Measurements from ENCODE around the gene IKZF5. TPM values are rescaled to one million over a fixed set of nuclear protein-coding genes. Genes with fewer than 3 reads are reported as not detected.

Gene IKZF5
- total RNA-seq, 4 donors from 2014 or later, result 3.1 to 30.7 (median 21.1) TPM

- DNase-seq, result peak in 1 of 2 donors; percentile 19
- Histone ChIP-seq H3K27me3 (no peaks in the 10 kb centered on the region), H3K4me3 (peak overlapping the region; percentile 95), H3K4me1 (peaks cover 0 to 5% of the 10 kb centered on the region in 2 donors), H3K9me3 (no peaks in the 10 kb centered on the region), H3K36me3 (no peaks in the 10 kb centered on the region), H3K27ac (no peak overlapping the region)
- intact Hi-C loops (cut with DNase I; ENCODE audit: low total_unique reads), result no loop called here
- TF ChIP-seq, protein P1, sequence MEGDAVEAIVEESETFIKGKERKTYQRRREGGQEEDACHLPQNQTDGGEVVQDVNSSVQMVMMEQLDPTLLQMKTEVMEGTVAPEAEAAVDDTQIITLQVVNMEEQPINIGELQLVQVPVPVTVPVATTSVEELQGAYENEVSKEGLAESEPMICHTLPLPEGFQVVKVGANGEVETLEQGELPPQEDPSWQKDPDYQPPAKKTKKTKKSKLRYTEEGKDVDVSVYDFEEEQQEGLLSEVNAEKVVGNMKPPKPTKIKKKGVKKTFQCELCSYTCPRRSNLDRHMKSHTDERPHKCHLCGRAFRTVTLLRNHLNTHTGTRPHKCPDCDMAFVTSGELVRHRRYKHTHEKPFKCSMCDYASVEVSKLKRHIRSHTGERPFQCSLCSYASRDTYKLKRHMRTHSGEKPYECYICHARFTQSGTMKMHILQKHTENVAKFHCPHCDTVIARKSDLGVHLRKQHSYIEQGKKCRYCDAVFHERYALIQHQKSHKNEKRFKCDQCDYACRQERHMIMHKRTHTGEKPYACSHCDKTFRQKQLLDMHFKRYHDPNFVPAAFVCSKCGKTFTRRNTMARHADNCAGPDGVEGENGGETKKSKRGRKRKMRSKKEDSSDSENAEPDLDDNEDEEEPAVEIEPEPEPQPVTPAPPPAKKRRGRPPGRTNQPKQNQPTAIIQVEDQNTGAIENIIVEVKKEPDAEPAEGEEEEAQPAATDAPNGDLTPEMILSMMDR (IDR thresholded peaks at IDR 0.05), result no peak
- no peak for TF ChIP-seq POLR2A (IDR thresholded peaks at IDR 0.05)
Measured at GRCh38 chr10:122954731-122955050, 53.9 kb downstream of the IKZF5 start.

DNA sequence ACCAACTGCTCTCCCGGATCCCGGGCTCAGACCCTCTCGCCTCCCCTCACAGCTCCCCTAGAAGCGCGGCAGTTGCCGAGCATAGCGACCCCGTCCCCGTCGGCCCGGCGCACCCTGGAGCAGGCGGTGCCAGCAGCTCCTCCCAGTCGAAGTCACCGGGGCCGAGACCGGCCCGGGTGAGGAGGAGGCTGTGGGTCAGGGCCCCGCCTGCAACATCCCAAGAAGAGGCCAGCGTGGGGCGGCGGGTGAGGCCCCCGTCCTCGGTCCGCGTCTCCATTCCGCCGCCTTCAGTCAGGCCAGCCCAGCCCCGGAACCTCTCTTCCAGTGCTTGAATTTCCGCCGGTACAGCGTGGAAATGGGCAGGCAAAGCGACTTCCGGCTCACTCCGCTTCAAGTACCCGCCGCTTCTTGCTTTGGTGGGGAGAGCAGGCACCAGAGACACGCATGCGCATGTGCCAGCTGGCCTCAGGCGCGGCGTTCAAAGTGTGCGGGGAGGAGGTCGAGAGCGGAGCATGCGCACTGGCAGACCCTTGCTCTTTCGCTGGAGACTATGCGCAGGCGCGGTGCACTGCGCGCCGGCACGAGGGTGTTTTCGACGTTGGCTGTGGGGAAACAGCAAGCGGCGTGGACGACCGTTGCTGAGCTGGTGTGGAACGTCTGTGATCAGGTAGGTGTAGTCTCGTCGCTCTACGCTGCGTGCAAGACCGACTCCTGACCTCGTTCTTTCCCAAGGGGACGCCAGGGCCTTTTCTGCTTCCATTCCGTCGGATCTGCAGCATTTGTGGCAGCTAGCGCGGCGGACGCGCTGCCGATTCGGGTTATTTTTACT is 54.5 kb downstream of the IKZF5 start, which contains the start of gene C10orf88:
Gene C10orf88 (minus strand): TSS at position 326 of the 829 bp plus-strand sequence. CDS start 49 bp downstream, at position 277.
- H3K4me1 ChIP-seq, result peaks cover 0 to 5% of the 10 kb centered on the region in 2 donors
- no peaks in the 10 kb centered on the region for H3K36me3 ChIP-seq
- H3K9me3 ChIP-seq, result no peaks in the 10 kb centered on the region
- intact Hi-C loops (cut with DNase I; ENCODE audit: low total_unique reads), result no loop called here
- H3K27me3 ChIP-seq, result no peaks in the 10 kb centered on the region
- peak within 1 kb of the TSS; percentile 56 to 78 for H3K27ac ChIP-seq
- DNase-seq, result peak; percentile 95 to 97
- H3K4me3 ChIP-seq, result peak within 1 kb of the TSS; percentile 95
- TF ChIP-seq, protein P1 (IDR thresholded peaks at IDR 0.05), result peak in 2 of 4 experiments; percentile 8 to 39
- no peak for TF ChIP-seq POLR2A (IDR thresholded peaks at IDR 0.05)

DNA sequence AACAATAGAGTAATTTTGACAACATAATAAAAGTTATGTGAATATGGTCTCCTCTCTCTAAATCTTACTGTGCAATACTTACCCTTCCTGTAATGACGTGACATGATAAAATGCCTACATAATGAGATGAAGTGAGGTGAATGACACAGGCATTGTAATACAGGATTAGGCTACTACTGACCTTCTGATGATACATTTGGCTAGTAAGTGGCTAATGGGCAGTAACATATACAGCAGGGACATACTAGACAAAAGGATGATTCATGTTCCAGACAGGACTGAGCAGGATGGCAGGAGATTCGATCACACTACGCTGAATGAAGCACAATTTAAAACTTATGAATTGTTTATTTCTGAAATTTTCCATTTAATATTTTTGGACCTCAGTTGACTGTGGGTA is 59.3 kb downstream of the IKZF5 start:
- TF ChIP-seq, protein P1 (IDR thresholded peaks at IDR 0.05), result no peak
- TF ChIP-seq POLR2A (IDR thresholded peaks at IDR 0.05), result no peak
- H3K9me3 ChIP-seq, result no peaks in the 10 kb centered on the region
- DNase-seq, result no peak

More for the DNA sequence above, 59.3 kb downstream of the IKZF5 start:
- Histone ChIP-seq H3K27me3 (no peaks in the 10 kb centered on the region), H3K36me3 (no peaks in the 10 kb centered on the region), H3K4me3 (no peak overlapping the region), H3K4me1 (peaks cover 0 to 5% of the 10 kb centered on the region in 2 donors), H3K27ac (no peak overlapping the region)
- intact Hi-C loops (cut with DNase I; ENCODE audit: low total_unique reads), result no loop called here

Other genes with a start within 250 kb of the IKZF5 start
- gene CUZD1, start 162.9 kb downstream of the IKZF5 start, total RNA-seq, result 1 to 10 TPM in 2 of 4 donors, under 1 TPM in 1, not detected in 1; 0.97 to 1.5 (median 1.3) TPM
- gene FAM24B, start 129.2 kb downstream of the IKZF5 start, total RNA-seq, result 1 to 10 TPM in 2 of 4 donors, under 1 TPM in 1, not detected in 1; 0.88 to 2.3 (median 2.3) TPM
- not detected for gene FAM24A, start 98.2 kb downstream of the IKZF5 start, total RNA-seq
- gene C10orf88, start 54.6 kb downstream of the IKZF5 start, total RNA-seq, result 10 to 100 TPM in 2 of 4 donors, 1 to 10 TPM in 2; 1.5 to 15.8 (median 8.5) TPM
- gene PSTK, start 28.4 kb downstream of the IKZF5 start, total RNA-seq, result 10 to 100 TPM in 1 of 4 donors, 1 to 10 TPM in 2, under 1 TPM in 1; 0.77 to 11.2 (median 2.1) TPM
- gene ACADSB, start 211 bp upstream of the IKZF5 start, total RNA-seq, result 10 to 100 TPM; 13.1 to 32.2 (median 17.2) TPM
- not detected for gene HMX3, start 127.2 kb upstream of the IKZF5 start, total RNA-seq
- not detected for gene HMX2, start 139.3 kb upstream of the IKZF5 start, total RNA-seq
- 100 to 1,000 TPM in 2 of 4 donors, 10 to 100 TPM in 2; 57.2 to 156 (median 99.4) TPM for gene BUB3, start 145.6 kb upstream of the IKZF5 start, total RNA-seq